ENCODE data around the gene CRKL. TPM values are rescaled to one million over a fixed set of nuclear protein-coding genes. Genes with fewer than 3 reads are reported as not detected.
"Not testable (repeated sequence)": the region's sequence is repeated elsewhere in the genome, so short reads cannot be mapped to it uniquely, and the experiment has no call there.

CRKL gene
- total and polyA plus RNA-seq, 2 donors, result 34.8 to 41.8 TPM

- H3K4me1 ChIP-seq (ENCODE audit: insufficient read depth); DNase-seq (ENCODE audit: extremely low spot score); H3K36me3 ChIP-seq (ENCODE audit: insufficient read depth); H3K4me3 ChIP-seq (ENCODE audit: low read depth, low read length); H3K27ac ChIP-seq (ENCODE audit: low read depth): not testable (repeated sequence)
- 95% methylated on average over 5 of the region's 5 CpGs for WGBS
Measured at GRCh38 chr22:20908717-20909116, 8.5 kb upstream of the CRKL start.

GRCh38 chr22:20909543-20910303 is 7.5 kb upstream of the CRKL start:
- H3K4me3 ChIP-seq (ENCODE audit: low read depth, low read length), result no peak overlapping the region
- no peak overlapping the region for H3K27ac ChIP-seq (ENCODE audit: low read depth)
- H3K36me3 ChIP-seq (ENCODE audit: insufficient read depth), result no peaks in the 10 kb centered on the region
- H3K4me1 ChIP-seq (ENCODE audit: insufficient read depth), result no peaks in the 10 kb centered on the region
- WGBS, result 76% methylated on average over 6 of the region's 6 CpGs
- DNase-seq (ENCODE audit: extremely low spot score), result no peak

GRCh38 chr22:20912494-20912893 is 4.7 kb upstream of the CRKL start:
- WGBS, result 89% methylated on average over 6 of the region's 6 CpGs

GRCh38 chr22:20918663-20919218 is 1.5 kb downstream of the CRKL start:
- no peak for DNase-seq (ENCODE audit: extremely low spot score)
- 2% methylated on average over 19 of the region's 19 CpGs for WGBS
- Histone ChIP-seq H3K36me3 (ENCODE audit: insufficient read depth) (no peaks in the 10 kb centered on the region), H3K4me1 (ENCODE audit: insufficient read depth) (no peaks in the 10 kb centered on the region), H3K27ac (ENCODE audit: low read depth) (no peak overlapping the region), H3K4me3 (ENCODE audit: low read depth, low read length) (peak overlapping the region; percentile 86)

More at GRCh38 chr22:20912494-20912893, 4.7 kb upstream of the CRKL start:
- H3K27ac ChIP-seq (ENCODE audit: low read depth), result no peak overlapping the region
- no peak overlapping the region for H3K4me3 ChIP-seq (ENCODE audit: low read depth, low read length)
- H3K4me1 ChIP-seq (ENCODE audit: insufficient read depth), result no peaks in the 10 kb centered on the region
- no peaks in the 10 kb centered on the region for H3K36me3 ChIP-seq (ENCODE audit: insufficient read depth)
- no peak for DNase-seq (ENCODE audit: extremely low spot score)

- 6% methylated on average over 4 of the region's 4 CpGs for WGBS
- Histone ChIP-seq H3K4me1 (ENCODE audit: insufficient read depth) (no peaks in the 10 kb centered on the region), H3K36me3 (ENCODE audit: insufficient read depth) (peaks cover 3% of the 10 kb centered on the region), H3K27ac (ENCODE audit: low read depth) (no peak overlapping the region), H3K4me3 (ENCODE audit: low read depth, low read length) (peak overlapping the region; percentile 26)
- DNase-seq (ENCODE audit: extremely low spot score), result no peak
Measured at GRCh38 chr22:20919718-20920117, 2.5 kb downstream of the CRKL start.

GRCh38 chr22:20920881-20921203 is 3.6 kb downstream of the CRKL start:
- WGBS, result 31% methylated on average over 3 of the region's 3 CpGs
- DNase-seq (ENCODE audit: extremely low spot score), result no peak
- no peak overlapping the region for H3K27ac ChIP-seq (ENCODE audit: low read depth)
- peaks cover 3% of the 10 kb centered on the region for H3K36me3 ChIP-seq (ENCODE audit: insufficient read depth)
- no peak overlapping the region for H3K4me3 ChIP-seq (ENCODE audit: low read depth, low read length)
- no peaks in the 10 kb centered on the region for H3K4me1 ChIP-seq (ENCODE audit: insufficient read depth)

- 71% methylated on average over 3 of the region's 3 CpGs for WGBS
- peaks cover 2% of the 10 kb centered on the region for H3K4me1 ChIP-seq (ENCODE audit: insufficient read depth)
- no peak overlapping the region for H3K4me3 ChIP-seq (ENCODE audit: low read depth, low read length)
- no peak for DNase-seq (ENCODE audit: extremely low spot score)
- H3K36me3 ChIP-seq (ENCODE audit: insufficient read depth), result peaks cover 5% of the 10 kb centered on the region
- no peak overlapping the region for H3K27ac ChIP-seq (ENCODE audit: low read depth)
Measured at GRCh38 chr22:20922141-20922751, 5.0 kb downstream of the CRKL start.

- H3K36me3 ChIP-seq (ENCODE audit: insufficient read depth), result peaks cover 5% of the 10 kb centered on the region
- no peak for DNase-seq (ENCODE audit: extremely low spot score)
- WGBS, result 85% methylated on average over 2 of the region's 2 CpGs
- H3K27ac ChIP-seq (ENCODE audit: low read depth), result no peak overlapping the region
- H3K4me1 ChIP-seq (ENCODE audit: insufficient read depth), result peaks cover 2% of the 10 kb centered on the region
- H3K4me3 ChIP-seq (ENCODE audit: low read depth, low read length), result no peak overlapping the region
Measured at GRCh38 chr22:20926243-20926642, 9.0 kb downstream of the CRKL start.

GRCh38 chr22:20927940-20928572 is 10.8 kb downstream of the CRKL start:
- Histone ChIP-seq H3K36me3 (ENCODE audit: insufficient read depth) (peaks cover 5% of the 10 kb centered on the region), H3K4me3 (ENCODE audit: low read depth, low read length) (no peak overlapping the region), H3K4me1 (ENCODE audit: insufficient read depth) (peaks cover 2% of the 10 kb centered on the region), H3K27ac (ENCODE audit: low read depth) (no peak overlapping the region)
- DNase-seq (ENCODE audit: extremely low spot score), result no peak
- WGBS, result 85% methylated on average over 4 of the region's 4 CpGs

- Histone ChIP-seq H3K4me1 (ENCODE audit: insufficient read depth) (peaks cover 2% of the 10 kb centered on the region), H3K36me3 (ENCODE audit: insufficient read depth) (peaks cover 5% of the 10 kb centered on the region), H3K27ac (ENCODE audit: low read depth) (no peak overlapping the region), H3K4me3 (ENCODE audit: low read depth, low read length) (no peak overlapping the region)
- WGBS, result 93% methylated on average over 4 of the region's 4 CpGs
- no peak for DNase-seq (ENCODE audit: extremely low spot score)
Measured at GRCh38 chr22:20928573-20928967, 11.4 kb downstream of the CRKL start.

- Histone ChIP-seq H3K27ac (ENCODE audit: low read depth) (no peak overlapping the region), H3K36me3 (ENCODE audit: insufficient read depth) (peaks cover 2% of the 10 kb centered on the region), H3K4me3 (ENCODE audit: low read depth, low read length) (no peak overlapping the region), H3K4me1 (ENCODE audit: insufficient read depth) (peaks cover 2% of the 10 kb centered on the region)
- no peak for DNase-seq (ENCODE audit: extremely low spot score)
- 95% methylated on average over 1 of the region's 1 CpG for WGBS
Measured at GRCh38 chr22:20930004-20930403, 12.8 kb downstream of the CRKL start.

- H3K4me1 ChIP-seq (ENCODE audit: insufficient read depth); DNase-seq (ENCODE audit: extremely low spot score): not testable (repeated sequence)
- WGBS, result 96% methylated on average over 12 of the region's 12 CpGs
Measured at GRCh38 chr22:20930435-20930834, 13.2 kb downstream of the CRKL start.

GRCh38 chr22:20931126-20931654 is 14.0 kb downstream of the CRKL start:
- WGBS, result 92% methylated on average over 4 of the region's 4 CpGs
- Histone ChIP-seq H3K36me3 (ENCODE audit: insufficient read depth) (peaks cover 2% of the 10 kb centered on the region), H3K4me3 (ENCODE audit: low read depth, low read length) (no peak overlapping the region), H3K27ac (ENCODE audit: low read depth) (no peak overlapping the region), H3K4me1 (ENCODE audit: insufficient read depth) (peaks cover 2% of the 10 kb centered on the region)
- no peak for DNase-seq (ENCODE audit: extremely low spot score)

More at GRCh38 chr22:20930435-20930834, 13.2 kb downstream of the CRKL start:
- H3K27ac ChIP-seq (ENCODE audit: low read depth); H3K36me3 ChIP-seq (ENCODE audit: insufficient read depth); H3K4me3 ChIP-seq (ENCODE audit: low read depth, low read length): not testable (repeated sequence)
